Esophagus squamous epithelium (tissue), 5 donors: ENCODE measurements around the gene STK38. TPM values are rescaled to one million over a fixed set of nuclear protein-coding genes. Genes with fewer than 3 reads are reported as not detected.

Experiments used
- DNase-seq: peaks from one replicate; lab custom pipeline; 2025; lab: John Stamatoyannopoulos, UW
- H3K27ac ChIP-seq, 4 donors: fragments of 200-600 bp; sonication (generic); one replicate each; pipeline ENCODE4 v1.5.1; 2016 to 2019; ENCODE audit warnings: mild to moderate bottlenecking in 1 of 4
- H3K27me3 ChIP-seq, 4 donors: fragments of 200-600 bp; sonication (generic); 1 replicate in 3 of 4; 2 replicates in 1 of 4; pipeline versions ENCODE4 v1.5.1 to v1.6.0; 2017 to 2021; ENCODE audit warnings: antibody characterized with exemption in 1 of 4
- H3K36me3 ChIP-seq, 3 donors: fragments of 200-600 bp; sonication (generic); one replicate each; pipeline ENCODE4 v1.5.1; 2016 to 2019
- H3K4me1 ChIP-seq, 3 donors: fragments of 200-600 bp; sonication (generic); one replicate each; pipeline ENCODE4 v1.5.1; 2017 to 2019
- H3K4me3 ChIP-seq, 4 donors: fragments of 200-600 bp; sonication (generic); 1 replicate in 3 of 4; 2 replicates in 1 of 4; pipeline ENCODE4 v1.5.1; 2016 to 2019; ENCODE audit warnings: mild to moderate bottlenecking in 2 of 4, moderate library complexity in 1 of 4
- H3K9me3 ChIP-seq, 3 donors: fragments of 200-600 bp; sonication (generic); one replicate each; pipeline ENCODE4 v1.5.1; 2016 to 2019
- CTCF ChIP-seq, 6 experiments: fragments of 450-650 bp in 4 of 6; fragments of 200-600 bp in 2 of 6; sonication (generic) in 2 of 6; IDR thresholded peaks; one replicate each; pipeline ENCODE4 v1.5.1; 2016 to 2019; ENCODE audit warnings: antibody characterized with exemption in 6 of 6, mild to moderate bottlenecking in 4 of 6, moderate library complexity in 4 of 6
- POLR2A ChIP-seq, 4 donors: fragments of 450-650 bp; IDR thresholded peaks; one replicate each; pipeline ENCODE4 v1.6.1; 2017; ENCODE audit warnings: antibody characterized with exemption in 4 of 4, mild to moderate bottlenecking in 4 of 4, moderate library complexity in 3 of 4
- WGBS, 2 donors: methylation state at CpG; one replicate each; pipeline ENCODE4 v1.1.5; 2018; 5-methylcytosine and 5-hydroxymethylcytosine counted together
- intact Hi-C: fragments of 100-400 bp; cut with DNase I; formaldehyde crosslinking; loops from one replicate; pipeline ENCODE4 v1.15.0; 2022
- total RNA-seq, 4 donors: library from RNA; depleted of rRNA; stranded (reverse); fragments of >200 nt; gene quantifications; one replicate each; pipeline ENCODE4 v1.1.0, GENCODE V29; 2016
- donor health status: DM: yes; HTN: yes; CAD: no.

Gene STK38
- total RNA-seq, 4 donors from 2014 or later = 26.5 to 33.6 (median 30.3) TPM

DNA sequence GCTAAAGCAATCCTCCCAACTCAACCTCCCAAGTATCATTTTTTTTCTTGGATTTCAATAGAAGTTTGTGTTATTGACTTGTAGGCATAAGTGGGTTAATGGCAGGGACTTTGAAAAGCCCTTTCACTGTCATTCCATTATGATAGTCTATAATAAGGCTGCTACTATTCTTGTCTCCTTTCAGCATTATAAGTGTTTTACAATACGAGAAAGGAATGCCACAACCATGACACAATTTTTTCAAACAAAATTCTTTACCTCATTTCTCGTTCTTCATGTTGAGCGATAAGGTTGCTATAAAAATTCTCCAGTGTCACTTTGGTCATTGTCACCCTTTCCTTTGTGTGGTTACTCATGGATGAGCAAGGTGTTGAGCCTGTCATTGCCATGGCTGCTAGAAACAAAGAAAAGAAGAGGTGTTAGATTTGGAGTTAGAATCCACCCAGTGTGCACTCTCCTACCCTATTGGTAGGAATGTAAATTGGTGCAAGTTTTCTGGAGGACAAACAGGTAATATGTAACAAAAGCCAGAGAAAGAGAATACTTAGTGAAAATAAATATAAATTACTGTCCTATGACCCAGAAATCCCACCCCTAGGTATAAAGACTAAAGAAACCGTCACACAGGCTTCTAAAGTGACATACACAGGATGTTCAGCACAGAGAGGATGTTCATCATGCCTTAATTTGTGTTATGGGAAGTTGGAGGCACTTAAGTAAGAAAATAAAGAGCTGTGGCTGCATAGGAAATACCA lies 7.3 kb downstream of the STK38 start:
- no peaks in the 10 kb centered on the region for H3K9me3 ChIP-seq
- WGBS, 2 donors = 85 to 90% methylated on average over 4 of the region's 4 CpGs
- no peaks in the 10 kb centered on the region for H3K27me3 ChIP-seq
- intact Hi-C loops = loop anchor here (10.0 kb wide), 1 partner anchor 55 kb away; the partner anchor contains the start of gene SRSF3
- no peak overlapping the region for H3K27ac ChIP-seq
- TF ChIP-seq CTCF (IDR thresholded peaks at IDR 0.05) = peak in 1 of 6 experiments; percentile 22
- no peak for TF ChIP-seq POLR2A (IDR thresholded peaks at IDR 0.05)
- H3K4me1 ChIP-seq = peaks cover 9 to 41% (median 15%) of the 10 kb centered on the region in 3 donors
- no peak for DNase-seq
- H3K36me3 ChIP-seq = peaks cover 0 to 60% (median 14%) of the 10 kb centered on the region in 3 donors
- H3K4me3 ChIP-seq = no peak overlapping the region

DNA sequence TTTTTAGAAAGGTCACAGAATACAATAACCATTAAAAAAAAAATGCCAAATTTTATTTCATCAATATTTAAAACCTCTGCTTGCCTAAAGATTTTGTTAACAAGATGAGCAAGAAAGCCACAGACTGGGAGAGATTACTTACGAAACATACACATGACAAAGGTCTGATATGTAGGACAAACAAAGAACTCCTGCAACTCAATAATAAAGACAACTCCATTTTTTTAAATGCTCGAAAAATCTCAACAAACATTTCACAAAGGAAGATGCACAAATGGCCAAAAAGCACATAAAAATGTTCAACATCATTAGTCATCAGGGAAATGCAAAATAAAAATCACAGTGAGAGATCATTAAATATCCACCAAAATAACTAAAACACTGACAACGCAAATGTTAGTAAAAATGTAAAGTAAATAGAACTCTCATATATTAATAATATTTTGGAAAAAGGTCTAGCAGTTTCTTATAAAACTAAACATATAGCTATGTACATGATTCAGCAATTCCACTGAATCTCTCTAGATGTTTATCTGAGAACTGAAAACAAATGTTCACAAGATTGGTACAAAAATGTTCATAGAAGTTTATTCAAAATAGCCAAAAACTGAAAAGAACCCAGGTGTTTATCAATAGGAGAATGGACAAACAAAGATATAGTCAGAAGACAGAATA lies 10.3 kb downstream of the STK38 start:
- 87 to 93% methylated on average over 3 of the region's 3 CpGs for WGBS, 2 donors
- Histone ChIP-seq H3K4me3 (no peak overlapping the region), H3K9me3 (no peaks in the 10 kb centered on the region), H3K4me1 (peaks cover 0 to 20% (median 0%) of the 10 kb centered on the region in 3 donors), H3K27me3 (no peaks in the 10 kb centered on the region), H3K27ac (no peak overlapping the region), H3K36me3 (peaks cover 0 to 87% (median 14%) of the 10 kb centered on the region in 3 donors)
- TF ChIP-seq POLR2A (IDR thresholded peaks at IDR 0.05) (no peak), CTCF (IDR thresholded peaks at IDR 0.05) (no peak)
- no peak for DNase-seq
- intact Hi-C loops = no loop called here

GRCh38 chr6:36533321-36533720 lies 14.0 kb downstream of the STK38 start:
- Histone ChIP-seq H3K27ac (no peak overlapping the region), H3K36me3 (peaks cover 0 to 94% (median 8%) of the 10 kb centered on the region in 3 donors), H3K9me3 (no peaks in the 10 kb centered on the region), H3K4me3 (no peak overlapping the region), H3K4me1 (peaks cover 0 to 7% (median 0%) of the 10 kb centered on the region in 3 donors), H3K27me3 (no peaks in the 10 kb centered on the region)
- WGBS, 2 donors = 35 to 44% methylated on average over 1 of the region's 1 CpG
- intact Hi-C loops = no loop called here
- no peak for TF ChIP-seq POLR2A (IDR thresholded peaks at IDR 0.05)
- TF ChIP-seq CTCF (IDR thresholded peaks at IDR 0.05) = no peak
- DNase-seq = no peak

DNA sequence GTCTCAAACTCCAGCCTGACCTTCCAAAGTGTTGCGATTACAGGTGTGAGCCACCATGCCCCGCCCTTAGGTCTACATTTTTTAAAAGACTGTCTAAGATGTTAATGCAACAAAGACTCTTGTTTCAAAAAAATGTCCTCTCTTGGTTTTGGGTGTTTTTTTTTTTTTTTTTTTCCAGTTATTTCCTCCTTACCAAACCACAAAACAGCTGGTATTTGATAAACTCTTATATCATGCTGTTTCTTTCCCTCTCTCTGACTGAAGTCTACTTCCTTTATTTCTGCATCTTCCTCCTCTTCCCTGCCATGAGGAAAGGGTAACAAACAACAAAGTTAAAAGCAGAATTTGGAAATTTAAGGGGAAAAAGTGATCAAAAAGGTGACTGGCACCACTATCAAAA lies 21.2 kb downstream of the STK38 start:
- no peak overlapping the region for H3K27ac ChIP-seq
- no peaks in the 10 kb centered on the region for H3K27me3 ChIP-seq
- H3K36me3 ChIP-seq = peaks cover 0 to 87% (median 7%) of the 10 kb centered on the region in 3 donors
- no peak for DNase-seq
- H3K4me3 ChIP-seq = no peak overlapping the region
- H3K4me1 ChIP-seq = peaks cover 5 to 22% (median 6%) of the 10 kb centered on the region in 3 donors
- intact Hi-C loops = no loop called here
- H3K9me3 ChIP-seq = no peaks in the 10 kb centered on the region
- 77 to 80% methylated on average over 2 of the region's 2 CpGs for WGBS, 2 donors
- TF ChIP-seq POLR2A (IDR thresholded peaks at IDR 0.05) (no peak), CTCF (IDR thresholded peaks at IDR 0.05) (no peak)

GRCh38 chr6:36525346-36525745 lies 21.9 kb downstream of the STK38 start:
- no peak for DNase-seq
- Histone ChIP-seq H3K9me3 (no peaks in the 10 kb centered on the region), H3K36me3 (peaks cover 0 to 87% (median 7%) of the 10 kb centered on the region in 3 donors), H3K27me3 (no peaks in the 10 kb centered on the region), H3K4me1 (peaks cover 5 to 22% (median 6%) of the 10 kb centered on the region in 3 donors), H3K27ac (peak overlapping the region in 1 of 4 donors; percentile 23), H3K4me3 (no peak overlapping the region)
- TF ChIP-seq POLR2A (IDR thresholded peaks at IDR 0.05) = no peak
- TF ChIP-seq CTCF (IDR thresholded peaks at IDR 0.05) = no peak
- 31 to 45% methylated on average over 2 of the region's 2 CpGs for WGBS, 2 donors
- intact Hi-C loops = no loop called here
